ENCODE results near the gene KIR2DL4. TPM values are rescaled to one million over a fixed set of nuclear protein-coding genes. Genes with fewer than 3 reads are reported as not detected.

KIR2DL4 gene
- total and polyA plus RNA-seq, 2 of the 13 experiments (the other 11 are each of a cell fraction or from before 2014, with no cell fraction given): not detected

- no peak overlapping the region for H3K9ac ChIP-seq (ENCODE audit: insufficient read depth, low read depth, low read length)
- no peak overlapping the region for H3K4me2 ChIP-seq (ENCODE audit: low read depth, low read length)
- no peak overlapping the region for H3K4me3 ChIP-seq (replicated peaks in 1 of 3; ENCODE audit: insufficient read depth in 1 of 3, low read depth in 2 of 3, low read length in 3 of 3)
- H3K4me1 ChIP-seq (ENCODE audit: insufficient read depth, low read length): no peaks in the 10 kb centered on the region
- peaks cover 0 to 8% of the 10 kb centered on the region in 2 experiments; a peak in 3 of 5 replicates for H3K27me3 ChIP-seq (ENCODE audit: control insufficient read depth in 1 of 2, insufficient read depth in 2 of 2, low read length in 2 of 2)
- WGBS (ENCODE audit: low lambda C conversion rate): 0% methylated on average over 1 of the region's 1 CpG
- TF ChIP-seq FOXK2 (IDR thresholded peaks at IDR 0.05) (no peak), KDM6A (CRISPR knock-in tag; IDR thresholded peaks at IDR 0.05; ENCODE audit: low read depth) (no peak), GPBP1L1 (CRISPR knock-in tag; IDR thresholded peaks at IDR 0.05) (no peak), SMAD1 (CRISPR knock-in tag; IDR thresholded peaks at IDR 0.05; ENCODE audit: borderline replicate concordance, low read depth) (no peak), NR2C2 (CRISPR knock-in tag; IDR thresholded peaks at IDR 0.05; ENCODE audit: borderline replicate concordance) (no peak), ZNF503 (CRISPR knock-in tag; IDR thresholded peaks at IDR 0.05) (no peak), MAFK (conservative IDR thresholded peaks at IDR 0.05 in 1 of 2, IDR thresholded peaks at IDR 0.05 in 1 of 2; ENCODE audit: low read length in 2 of 2) (no peak), ZNF451 (CRISPR knock-in tag; IDR thresholded peaks at IDR 0.05) (no peak), GATA4 (IDR thresholded peaks at IDR 0.05; ENCODE audit: borderline replicate concordance, low read depth) (no peak)
- H2AFZ ChIP-seq (ENCODE audit: low read length): no peak overlapping the region
- ATAC-seq (no peak), DNase-seq (ENCODE audit: low spot score) (no peak), FAIRE-seq (no peak)
- H3K9me3 ChIP-seq (ENCODE audit: low read length): no peaks in the 10 kb centered on the region
- in situ Hi-C loops (cut with HindIII; ENCODE audit: extremely low pct_ligation_motif_present, low pct_unique_long_range_greater_than_20kb) (no loop called here), intact Hi-C loops (cut with micrococcal nuclease; ENCODE audit: unreplicated experiment) (no loop called here)
- BruUV-seq (replicated peaks): no TSS peak
- ChIA-PET POLR2A (no interaction called here), CTCF (ENCODE audit: low intra/inter-chr PET ratio, low total read pairs) (no interaction called here)
- no peaks in the 10 kb centered on the region for H3K79me2 ChIP-seq (ENCODE audit: insufficient read depth, low read length)
- H4K20me1 ChIP-seq (ENCODE audit: insufficient read depth, low read length): no peaks in the 10 kb centered on the region
- H3K27ac ChIP-seq (ENCODE audit: extremely low read length, insufficient read depth, low read length): no peak overlapping the region
- no peaks in the 10 kb centered on the region for H3K36me3 ChIP-seq (replicated peaks in 1 of 2; ENCODE audit: control insufficient read depth in 1 of 2, insufficient read depth in 2 of 2, low read length in 2 of 2)
Observed at GRCh38 chr19:54795758-54796157, 7.7 kb upstream of the KIR2DL4 start.

Measured in HepG2 (cell line).